Fibroblast of pulmonary artery (primary cell): ENCODE measurements around the gene ZNF438.
"Not testable (repeated sequence)": the region's sequence is repeated elsewhere in the genome, so short reads cannot be mapped to it uniquely, and the experiment has no call there.

Experiments
- DNase-seq: peaks from one replicate; pipeline ENCODE4 v3.0.0-alpha.2; 2010; ENCODE audit warnings: low read depth
- H3K4me3 ChIP-seq: replicated peaks from 2 replicates; pipeline ENCODE4 v1.5.1; 2011; ENCODE audit warnings: low read depth, mild to moderate bottlenecking, control low read depth, low read length, moderate library complexity
- CTCF ChIP-seq: IDR thresholded peaks from 2 replicates; pipeline ENCODE4 v1.5.1; 2011; ENCODE audit warnings: mild to moderate bottlenecking, control low read depth, low read length, inconsistent platforms; ENCODE audit errors: missing control alignments

Gene ZNF438

GRCh38 chr10:31063841-31064240 is 32.2 kb upstream of the ZNF438 start:
- DNase-seq = no peak
- no peak for TF ChIP-seq CTCF
- H3K4me3 ChIP-seq = no peak overlapping the region

DNA sequence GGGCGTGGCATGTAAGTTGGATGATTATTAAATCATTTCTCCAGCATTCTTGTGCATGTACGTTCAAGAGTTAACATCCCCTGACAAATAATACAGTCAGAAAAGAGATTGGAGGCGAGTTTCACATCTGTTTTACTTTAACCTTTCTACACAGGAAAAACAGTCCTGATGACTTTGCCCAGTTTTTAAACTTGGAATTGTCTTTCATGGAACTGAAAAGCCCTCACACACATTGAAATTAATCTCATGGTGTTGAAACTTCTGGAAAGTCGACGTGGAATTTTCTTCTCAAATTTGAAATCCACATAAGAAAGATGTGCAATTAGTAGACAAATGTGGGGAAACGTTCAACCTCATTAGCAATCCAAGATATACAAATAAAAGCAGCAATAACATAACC is 31.2 kb upstream of the ZNF438 start:
- no peak for TF ChIP-seq CTCF
- peak; percentile 37 for DNase-seq
- no peak overlapping the region for H3K4me3 ChIP-seq

GRCh38 chr10:31061941-31062340 is 30.3 kb upstream of the ZNF438 start:
- peak; percentile 32 for DNase-seq
- TF ChIP-seq CTCF = no peak
- H3K4me3 ChIP-seq = no peak overlapping the region

DNA sequence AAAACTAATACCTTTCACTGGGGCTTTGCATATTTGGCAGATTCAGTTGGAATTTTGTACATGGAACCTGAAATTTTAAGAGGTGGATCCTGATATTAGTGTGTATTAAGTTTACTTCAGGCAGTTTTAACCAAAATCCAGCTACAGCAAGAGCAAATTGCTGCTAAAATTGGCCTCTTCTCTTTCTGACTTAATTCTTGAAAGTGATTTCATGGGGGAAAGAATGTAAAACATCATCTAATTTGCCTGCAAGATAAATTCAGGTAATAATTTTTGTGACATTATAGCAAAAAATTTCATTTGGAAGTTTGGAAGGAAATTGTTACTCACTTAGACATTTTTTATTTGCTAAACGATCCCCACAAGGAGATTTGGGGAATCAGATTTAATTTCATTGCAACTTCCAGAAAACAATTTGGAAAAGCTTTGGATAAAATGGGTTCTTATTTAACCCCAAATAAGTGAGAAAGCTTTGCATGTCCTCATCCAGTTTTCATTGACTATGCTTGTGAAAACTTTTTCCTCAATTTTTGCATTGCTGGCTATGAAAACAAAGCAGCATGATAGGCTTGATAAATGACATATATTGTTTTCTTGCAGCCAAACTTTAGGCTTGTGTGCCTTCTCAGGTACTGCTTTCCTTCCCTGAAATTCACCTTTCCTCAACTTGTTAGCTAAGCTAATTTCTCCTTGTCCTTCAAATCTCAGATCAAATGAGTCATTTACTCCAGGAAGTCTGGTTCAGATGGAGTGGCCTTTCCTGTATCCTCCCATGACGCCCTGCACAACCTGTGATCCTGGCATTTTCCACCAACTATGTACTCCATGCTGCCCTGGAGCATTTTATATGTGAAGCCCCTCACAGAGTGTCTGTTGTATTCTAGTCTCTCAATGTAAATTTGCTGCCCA is 27.4 kb upstream of the ZNF438 start:
- peak; percentile 23 for DNase-seq
- no peak overlapping the region for H3K4me3 ChIP-seq
- TF ChIP-seq CTCF = no peak

GRCh38 chr10:31056678-31057077 is 25.0 kb upstream of the ZNF438 start:
- H3K4me3 ChIP-seq, DNase-seq: not testable (repeated sequence)

- no peak for TF ChIP-seq CTCF
- H3K4me3 ChIP-seq = no peak overlapping the region
- DNase-seq = no peak
Measured at GRCh38 chr10:31055573-31056251, 24.0 kb upstream of the ZNF438 start.

- DNase-seq = peak; percentile 58
- TF ChIP-seq CTCF = no peak
- no peak overlapping the region for H3K4me3 ChIP-seq
Measured at GRCh38 chr10:31051703-31052102, 20.0 kb upstream of the ZNF438 start.
